Activated naive CD4-positive, alpha-beta T cell treated with anti-CD3 and anti-CD28 coated beads, Interleukin-2, amount 50 U/mL, for 24 hours (primary cell): ENCODE results near the gene CFAP91.

Source experiments
- H3K27ac Mint-ChIP-seq: one replicate; pipeline ENCODE4 v1.8.0; 2021; ENCODE audit warnings: mild to moderate bottlenecking, mixed read lengths
- H3K27me3 Mint-ChIP-seq: one replicate; pipeline ENCODE4 v1.8.0; 2021; ENCODE audit warnings: mixed read lengths
- H3K36me3 Mint-ChIP-seq: one replicate; pipeline ENCODE4 v1.8.0; 2021; ENCODE audit warnings: mixed read lengths
- H3K4me1 Mint-ChIP-seq: one replicate; pipeline ENCODE4 v1.8.0; 2021; ENCODE audit warnings: mixed read lengths
- H3K4me3 Mint-ChIP-seq: one replicate; pipeline ENCODE4 v1.8.0; 2021; ENCODE audit warnings: mild to moderate bottlenecking, mixed read lengths
- H3K9me3 Mint-ChIP-seq: one replicate; pipeline ENCODE4 v1.8.0; 2021; ENCODE audit warnings: mixed read lengths

Gene CFAP91

DNA sequence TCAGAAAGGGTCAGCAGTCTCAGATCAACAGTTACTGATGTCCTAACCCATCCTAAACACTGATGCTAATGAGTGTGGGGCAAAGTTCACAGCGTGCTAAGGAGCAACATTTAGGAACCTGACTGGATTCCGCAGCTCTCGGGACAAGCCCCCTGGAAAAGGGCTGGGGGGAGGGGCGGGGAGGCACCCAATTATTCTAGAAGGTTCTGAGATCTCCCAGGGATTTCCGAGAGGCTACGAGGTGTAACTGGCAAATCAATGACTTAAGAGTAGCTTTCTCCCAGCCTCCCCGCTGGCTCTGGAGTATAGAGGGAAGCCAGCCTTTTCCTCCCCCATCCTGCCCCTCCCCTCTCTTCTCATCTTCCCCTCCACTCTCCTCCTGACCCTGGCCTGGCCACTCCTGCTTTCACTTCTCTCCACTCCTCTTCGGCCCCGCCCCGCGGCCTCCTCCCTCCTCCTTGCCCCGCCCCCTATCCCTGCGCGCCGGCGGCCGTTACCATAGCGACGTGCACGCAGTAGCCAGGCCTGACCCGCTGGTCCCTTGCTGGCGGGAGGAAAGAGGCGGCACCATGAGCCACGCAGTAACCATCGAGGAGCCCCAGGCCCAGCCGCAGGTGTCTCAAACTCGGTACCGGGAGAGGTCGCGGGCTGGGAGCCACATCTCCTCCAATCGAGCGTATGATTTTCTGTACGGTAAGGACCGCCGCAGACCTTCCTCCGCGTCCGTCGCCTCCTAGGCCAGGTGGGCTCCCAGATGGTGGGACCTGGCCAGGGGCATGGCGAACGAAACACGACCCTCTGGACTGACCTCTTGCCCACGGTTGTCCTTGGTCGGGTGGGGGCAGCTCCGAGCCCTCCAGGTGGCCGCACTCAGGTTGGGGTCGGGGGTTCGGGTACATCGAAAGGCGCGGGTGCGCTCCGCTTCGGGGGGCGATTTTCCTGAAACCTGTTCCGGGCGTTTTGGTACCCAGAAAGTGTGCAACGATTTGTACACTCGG lies at the start of gene CFAP91:
Gene CFAP91 (plus strand): TSS at position 493 of the 998 bp plus-strand sequence. CDS start 77 bp downstream, at position 570.
- no peaks in the 10 kb centered on the region for H3K36me3 Mint-ChIP-seq
- peaks cover 6% of the 10 kb centered on the region for H3K9me3 Mint-ChIP-seq
- peaks cover 2% of the 10 kb centered on the region for H3K27me3 Mint-ChIP-seq
- H3K27ac Mint-ChIP-seq = peak within 1 kb of the TSS; percentile 70
- peak within 1 kb of the TSS; percentile 74 for H3K4me3 Mint-ChIP-seq
- H3K4me1 Mint-ChIP-seq = peaks cover 42% of the 10 kb centered on the region

DNA sequence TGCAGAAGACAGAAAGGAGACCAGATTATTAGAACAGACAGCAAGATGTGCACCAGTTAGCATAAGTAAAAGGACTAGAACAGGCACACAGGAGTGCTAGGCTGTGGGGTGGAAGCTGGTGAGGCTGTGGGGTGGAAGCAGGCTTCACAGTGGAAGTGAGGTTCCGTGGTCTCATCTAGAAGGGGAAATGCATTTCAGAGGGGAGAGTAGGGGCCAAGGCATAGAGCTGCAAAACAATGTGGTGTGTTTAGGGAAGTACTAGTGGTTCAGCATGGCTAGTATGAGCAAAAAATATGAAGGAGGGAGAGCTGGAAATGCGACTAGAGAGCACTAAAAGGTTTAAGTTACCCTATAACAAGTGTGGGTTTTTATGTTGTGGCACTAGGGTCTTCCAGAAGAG lies 48.9 kb upstream of the CFAP91 start:
- H3K27ac Mint-ChIP-seq = no peak overlapping the region
- no peaks in the 10 kb centered on the region for H3K4me1 Mint-ChIP-seq
- H3K9me3 Mint-ChIP-seq = no peaks in the 10 kb centered on the region
- peaks cover 16% of the 10 kb centered on the region for H3K36me3 Mint-ChIP-seq
- no peaks in the 10 kb centered on the region for H3K27me3 Mint-ChIP-seq
- no peak overlapping the region for H3K4me3 Mint-ChIP-seq

DNA sequence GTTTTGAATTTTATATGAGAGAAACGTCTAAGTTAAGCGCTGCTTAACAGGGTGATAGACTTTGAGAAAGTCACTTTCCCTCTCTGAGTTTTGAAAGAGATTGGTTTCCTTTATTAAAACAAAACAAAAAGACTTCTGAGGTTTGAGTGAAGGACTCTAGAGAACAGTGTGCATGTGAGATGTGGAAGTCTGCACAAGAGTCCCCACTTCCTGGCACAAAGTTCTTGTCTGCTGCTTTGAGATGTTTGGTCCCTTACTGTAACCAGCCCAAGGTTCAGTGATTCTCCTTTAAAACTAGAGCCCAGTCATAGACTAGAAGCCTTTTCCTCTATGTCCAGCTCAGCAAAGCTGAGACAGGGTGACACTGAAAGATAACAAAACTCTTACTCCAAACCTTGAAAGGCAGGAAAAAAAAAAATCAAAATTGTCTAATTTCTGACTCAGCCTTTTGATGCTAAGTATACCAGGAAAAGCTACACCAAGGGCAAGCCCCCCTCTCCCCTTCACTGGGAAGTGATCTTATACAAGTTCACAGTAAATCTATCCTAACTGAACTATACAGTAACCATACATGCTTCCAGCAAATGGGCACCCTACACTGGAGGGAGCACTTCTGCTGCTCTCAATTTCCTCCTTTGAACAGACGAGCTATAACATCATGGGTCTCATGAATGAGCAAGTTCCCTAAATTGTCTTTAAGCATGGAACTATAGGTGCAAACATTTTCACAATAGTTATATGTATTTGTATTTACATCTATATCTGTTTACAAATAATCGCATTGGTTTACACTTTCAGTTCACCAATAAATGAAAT lies 44.7 kb upstream of the CFAP91 start:
- Mint-ChIP-seq H3K4me3 (no peak overlapping the region), H3K9me3 (no peaks in the 10 kb centered on the region), H3K36me3 (peaks cover 5% of the 10 kb centered on the region), H3K27me3 (no peaks in the 10 kb centered on the region), H3K4me1 (no peaks in the 10 kb centered on the region), H3K27ac (no peak overlapping the region)

DNA sequence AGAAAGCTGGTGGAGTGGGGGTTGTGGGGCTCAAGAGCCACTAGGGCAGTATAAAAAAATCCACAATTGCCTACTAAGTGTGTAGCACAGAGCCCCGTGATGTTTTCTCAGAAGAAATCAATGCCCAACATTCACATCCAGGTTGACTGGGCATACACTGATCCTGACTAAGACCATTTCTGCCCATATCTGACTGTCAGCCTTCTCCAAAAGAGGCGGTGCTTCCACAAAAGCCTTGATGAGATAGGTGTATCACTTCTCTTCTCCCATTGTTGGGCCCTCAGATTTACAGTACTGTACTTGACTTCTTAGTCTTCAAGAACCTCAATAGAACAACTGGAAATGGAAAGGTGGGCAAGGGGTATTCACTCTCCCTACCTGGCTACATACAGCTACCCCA lies 43.8 kb upstream of the CFAP91 start:
- Mint-ChIP-seq H3K4me1 (no peaks in the 10 kb centered on the region), H3K9me3 (no peaks in the 10 kb centered on the region), H3K27ac (no peak overlapping the region), H3K4me3 (no peak overlapping the region), H3K27me3 (no peaks in the 10 kb centered on the region), H3K36me3 (peaks cover 6% of the 10 kb centered on the region)

DNA sequence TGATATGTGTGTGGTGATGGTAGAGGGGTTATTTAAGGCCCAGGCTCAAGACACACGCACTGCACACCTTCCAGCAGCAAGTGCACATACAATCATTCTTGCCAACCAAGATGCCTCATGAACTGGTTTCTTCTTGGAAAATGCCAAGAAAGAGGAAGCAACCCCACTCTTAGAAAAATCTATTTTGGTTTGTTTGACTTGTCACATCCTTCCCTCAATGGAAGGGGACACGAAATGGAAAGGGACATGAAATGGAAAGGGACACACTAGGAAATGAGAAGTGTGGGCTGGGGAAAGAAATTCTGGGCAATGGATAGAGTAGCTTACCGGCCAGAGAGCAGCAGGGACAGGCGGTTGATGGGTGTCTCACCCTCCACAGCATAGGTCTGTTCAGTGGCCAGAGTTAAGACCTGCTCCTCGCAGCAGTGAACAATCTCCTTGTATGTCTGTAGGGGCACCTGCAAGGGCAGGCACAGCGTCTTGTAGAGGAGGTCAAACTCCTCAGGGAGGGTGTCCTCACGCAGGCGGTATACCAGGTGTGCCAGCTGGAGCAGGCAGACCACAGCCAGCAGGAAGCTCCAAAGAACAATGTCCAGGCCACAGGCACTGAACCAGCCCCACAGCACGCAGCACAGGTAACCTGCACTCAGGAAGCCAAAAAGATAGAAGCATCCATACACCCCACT lies 43.1 kb upstream of the CFAP91 start:
- Mint-ChIP-seq H3K36me3 (peaks cover 6% of the 10 kb centered on the region), H3K4me3 (no peak overlapping the region), H3K27me3 (no peaks in the 10 kb centered on the region), H3K4me1 (no peaks in the 10 kb centered on the region), H3K9me3 (no peaks in the 10 kb centered on the region), H3K27ac (no peak overlapping the region)

DNA sequence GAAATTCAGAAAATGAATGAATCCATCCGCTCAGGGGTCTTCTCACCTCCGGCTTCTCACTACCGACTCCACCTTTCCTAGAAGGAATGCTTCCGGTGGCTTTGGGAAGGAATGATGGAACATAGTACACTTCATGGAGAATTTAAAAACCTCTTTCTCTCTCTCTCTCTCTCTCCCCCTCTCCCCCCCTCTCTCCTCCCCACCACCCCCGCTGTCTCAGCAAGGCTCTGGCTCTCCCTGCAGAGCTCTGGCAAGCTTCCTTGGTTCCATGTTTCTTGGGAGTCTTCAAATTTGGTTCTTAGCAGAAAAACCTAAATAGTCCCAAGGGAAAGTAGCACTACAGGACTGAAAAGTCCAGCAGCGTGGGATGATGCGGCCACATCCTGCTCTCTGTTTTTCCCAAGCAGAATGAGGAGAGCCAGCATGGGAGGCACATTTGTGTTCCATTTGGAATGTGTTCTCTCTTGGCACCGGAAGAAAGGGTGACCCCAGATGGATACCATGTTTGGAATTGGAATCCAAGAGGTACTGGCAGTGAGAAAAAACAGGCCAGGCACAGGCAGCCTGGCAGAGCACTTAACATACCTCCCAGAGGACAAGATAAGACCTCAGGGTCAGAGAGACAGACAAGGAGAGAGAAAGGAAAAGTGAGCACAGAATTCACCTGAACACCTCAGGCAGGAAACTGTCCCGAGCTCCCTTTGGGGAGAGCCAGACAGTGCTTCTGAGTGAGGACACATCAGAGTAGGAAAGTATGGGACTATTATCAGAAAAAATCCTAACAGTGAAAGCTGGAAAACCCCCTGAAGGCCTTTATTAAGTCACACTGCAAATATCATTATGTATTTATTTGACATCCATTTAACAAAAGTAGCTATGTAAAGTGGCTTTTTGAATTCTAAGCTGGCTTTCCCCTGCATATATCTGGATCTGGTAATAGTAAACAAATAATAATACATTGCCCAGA lies 42.1 kb upstream of the CFAP91 start, which contains the start of gene POPDC2:
Gene POPDC2 (minus strand): TSS at position 116 of the 967 bp plus-strand sequence. CDS start 166 bp downstream, outside the sequence.
- no peak within 1 kb of the TSS for H3K4me3 Mint-ChIP-seq
- no peaks in the 10 kb centered on the region for H3K27me3 Mint-ChIP-seq
- peaks cover 6% of the 10 kb centered on the region for H3K36me3 Mint-ChIP-seq
- no peaks in the 10 kb centered on the region for H3K9me3 Mint-ChIP-seq
- no peaks in the 10 kb centered on the region for H3K4me1 Mint-ChIP-seq
- H3K27ac Mint-ChIP-seq = no peak within 1 kb of the TSS

DNA sequence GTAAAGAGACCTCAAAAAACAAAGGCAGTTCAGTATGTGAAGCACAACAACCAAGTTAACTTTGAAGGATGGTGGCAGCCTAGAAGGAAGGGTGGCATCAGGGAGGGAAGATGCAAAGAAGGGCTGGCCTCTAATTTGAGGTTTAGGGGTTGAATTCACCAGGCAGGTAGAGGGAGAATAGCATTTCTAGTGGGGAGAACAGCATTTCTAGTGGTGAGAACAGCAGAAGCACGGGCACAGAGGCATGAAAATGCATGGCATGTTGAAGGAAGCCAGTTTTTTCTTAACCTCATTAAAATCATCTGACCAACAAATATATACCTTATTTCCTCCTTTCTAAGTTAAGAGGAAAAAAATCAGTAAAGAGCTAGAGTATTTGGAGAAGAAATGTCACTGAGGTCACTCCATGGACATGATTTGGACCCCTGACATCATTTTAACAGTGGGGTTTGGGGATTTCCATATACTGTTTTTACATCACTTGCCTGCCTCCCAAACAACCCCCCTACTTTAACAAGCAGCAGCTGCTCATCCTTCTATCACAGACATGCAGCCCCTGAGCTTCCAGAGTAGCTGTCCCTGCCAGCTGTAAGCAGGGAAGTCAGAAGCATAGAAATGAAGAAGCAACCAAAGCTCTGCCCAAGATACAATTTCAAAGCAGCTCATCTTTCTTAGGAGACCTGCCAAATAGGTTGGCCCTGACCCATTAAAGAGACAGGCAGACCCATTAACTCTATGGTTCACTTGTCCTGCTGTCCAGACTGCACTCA lies 40.0 kb upstream of the CFAP91 start:
- H3K4me1 Mint-ChIP-seq = no peaks in the 10 kb centered on the region
- no peaks in the 10 kb centered on the region for H3K27me3 Mint-ChIP-seq
- no peaks in the 10 kb centered on the region for H3K9me3 Mint-ChIP-seq
- H3K4me3 Mint-ChIP-seq = no peak overlapping the region
- H3K36me3 Mint-ChIP-seq = peaks cover 4% of the 10 kb centered on the region
- no peak overlapping the region for H3K27ac Mint-ChIP-seq

DNA sequence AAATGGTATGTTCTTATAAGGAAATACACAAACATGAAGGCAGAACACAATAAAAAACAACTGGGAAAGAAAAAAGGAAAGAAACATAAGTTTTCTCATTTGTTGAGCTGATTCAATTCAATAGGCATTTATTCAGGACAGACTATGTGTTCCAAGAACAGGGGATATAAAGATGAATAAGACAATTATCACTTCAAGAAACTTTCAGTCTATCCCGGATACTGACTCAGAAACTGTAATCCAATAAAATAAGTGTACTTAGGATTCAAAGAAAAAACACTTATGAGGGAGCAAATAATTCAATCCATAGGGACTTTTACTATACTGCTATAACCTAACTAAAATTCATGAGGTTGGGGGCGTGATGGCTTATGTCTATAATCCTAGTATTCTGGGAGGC lies 38.9 kb upstream of the CFAP91 start:
- Mint-ChIP-seq H3K36me3 (peaks cover 4% of the 10 kb centered on the region), H3K27me3 (no peaks in the 10 kb centered on the region), H3K4me3 (no peak overlapping the region), H3K27ac (peak overlapping the region; percentile 72), H3K9me3 (no peaks in the 10 kb centered on the region), H3K4me1 (no peaks in the 10 kb centered on the region)

DNA sequence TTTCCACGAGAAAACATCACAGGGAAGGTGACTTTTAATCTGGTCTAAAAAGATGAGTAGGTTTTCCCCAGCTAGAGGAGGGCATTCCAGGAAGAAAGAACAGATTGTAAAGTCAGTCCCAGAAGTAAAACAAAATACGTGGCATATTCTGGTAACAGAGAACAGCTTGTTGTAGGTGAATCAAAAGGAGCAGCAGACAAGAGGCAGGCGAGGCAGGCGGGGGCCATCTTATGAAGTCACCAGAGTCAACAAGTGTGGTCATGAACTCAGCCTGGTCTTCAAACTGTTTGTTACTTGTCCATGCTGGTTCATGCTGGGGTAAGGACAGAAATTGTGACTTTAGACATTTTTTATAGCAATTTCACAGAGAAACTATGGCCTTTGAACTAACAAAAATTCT lies 38.5 kb upstream of the CFAP91 start:
- Mint-ChIP-seq H3K4me1 (peaks cover under 1% of the 10 kb centered on the region), H3K9me3 (no peaks in the 10 kb centered on the region), H3K36me3 (peaks cover 4% of the 10 kb centered on the region), H3K4me3 (no peak overlapping the region), H3K27ac (no peak overlapping the region), H3K27me3 (no peaks in the 10 kb centered on the region)

DNA sequence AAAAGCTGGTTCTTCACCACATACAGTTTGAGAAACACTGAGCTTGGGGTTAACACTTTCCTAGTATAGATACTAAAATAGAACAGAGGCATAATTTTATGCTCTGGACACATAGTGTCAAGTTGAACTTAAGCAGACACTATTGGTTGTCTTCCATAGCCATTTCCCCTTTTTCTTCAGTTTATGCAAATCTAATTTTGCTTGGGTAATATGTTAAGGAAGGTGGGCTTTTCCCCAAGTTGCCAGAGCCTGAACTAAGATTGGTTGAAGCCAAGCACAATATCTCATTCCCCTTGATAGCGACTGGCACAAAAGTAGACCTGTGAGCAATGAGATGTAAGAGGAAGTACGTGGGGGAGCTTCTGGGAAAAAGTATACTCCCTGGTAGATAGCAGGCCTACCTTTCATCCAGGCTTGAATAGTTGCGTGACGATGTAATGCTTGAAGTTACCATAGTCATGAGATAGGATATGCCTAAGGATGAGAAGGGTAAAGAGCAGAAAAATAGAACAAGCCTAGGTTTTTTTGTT lies 37.9 kb upstream of the CFAP91 start:
- H3K4me3 Mint-ChIP-seq = no peak overlapping the region
- peaks cover 6% of the 10 kb centered on the region for H3K4me1 Mint-ChIP-seq
- H3K27me3 Mint-ChIP-seq = no peaks in the 10 kb centered on the region
- no peak overlapping the region for H3K27ac Mint-ChIP-seq
- no peaks in the 10 kb centered on the region for H3K9me3 Mint-ChIP-seq
- peaks cover 5% of the 10 kb centered on the region for H3K36me3 Mint-ChIP-seq

DNA sequence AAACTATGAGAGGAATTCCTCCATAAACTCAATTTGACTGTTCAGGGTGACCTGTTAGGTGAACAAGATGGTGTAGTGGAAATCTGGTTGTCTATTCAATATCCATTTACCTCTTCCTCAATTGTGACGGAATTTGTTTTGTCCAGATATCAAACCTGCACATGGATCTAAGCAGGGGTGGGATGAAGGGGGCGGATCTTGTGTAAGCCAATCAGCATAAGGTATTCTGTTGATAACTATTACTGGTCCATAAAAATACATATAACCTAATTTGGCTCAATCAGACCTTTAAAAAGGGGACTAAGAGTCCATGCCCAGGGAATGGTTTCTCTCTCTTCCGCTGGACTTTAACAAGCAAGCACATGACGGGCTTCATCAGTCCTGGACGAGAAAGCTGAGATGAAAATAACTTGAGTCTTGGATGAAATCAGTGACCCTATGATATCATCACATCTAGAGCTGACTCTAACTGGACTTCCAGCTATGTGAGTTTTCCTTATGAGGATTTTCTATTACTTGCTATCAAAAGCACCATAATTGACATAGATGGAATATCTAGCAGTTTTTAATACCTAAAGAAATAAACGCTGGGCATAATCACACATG lies 36.8 kb upstream of the CFAP91 start:
- no peaks in the 10 kb centered on the region for H3K27me3 Mint-ChIP-seq
- no peak overlapping the region for H3K4me3 Mint-ChIP-seq
- H3K9me3 Mint-ChIP-seq = no peaks in the 10 kb centered on the region
- peaks cover 6% of the 10 kb centered on the region for H3K36me3 Mint-ChIP-seq
- peaks cover 14% of the 10 kb centered on the region for H3K4me1 Mint-ChIP-seq
- no peak overlapping the region for H3K27ac Mint-ChIP-seq

DNA sequence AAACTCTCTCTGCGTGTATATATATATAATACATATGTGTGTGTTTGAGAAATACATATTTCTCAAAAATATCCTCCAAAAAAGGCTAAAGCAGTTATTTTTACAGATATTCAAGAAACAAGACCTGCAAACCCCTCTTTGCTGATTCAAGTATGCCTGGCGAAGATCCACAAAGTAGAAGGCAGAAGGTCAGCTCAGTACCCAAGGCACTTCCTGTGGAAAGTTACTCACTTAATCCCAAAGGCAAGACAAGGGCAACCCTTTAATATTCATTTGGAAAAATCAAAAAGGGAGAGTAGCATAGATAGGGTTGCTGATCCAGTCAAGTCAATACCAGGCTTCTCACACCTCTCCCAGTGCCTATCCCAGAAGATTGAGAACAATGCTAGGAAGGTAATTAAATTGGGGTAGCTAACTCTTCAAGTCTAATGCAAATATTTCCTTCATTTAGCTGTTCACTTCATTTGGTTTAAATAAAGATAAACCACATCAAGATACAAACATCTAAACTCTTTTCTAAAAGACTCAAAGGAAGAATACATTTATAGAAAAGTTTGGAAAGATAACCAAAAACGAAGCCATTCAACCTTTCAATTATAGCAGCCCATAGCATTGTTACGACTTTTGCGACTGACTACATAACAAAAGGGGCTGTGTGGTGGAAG lies 32.8 kb upstream of the CFAP91 start:
- Mint-ChIP-seq H3K27me3 (no peaks in the 10 kb centered on the region), H3K9me3 (no peaks in the 10 kb centered on the region), H3K4me1 (peaks cover 36% of the 10 kb centered on the region), H3K4me3 (no peak overlapping the region), H3K27ac (peak overlapping the region; percentile 41), H3K36me3 (peaks cover 8% of the 10 kb centered on the region)

DNA sequence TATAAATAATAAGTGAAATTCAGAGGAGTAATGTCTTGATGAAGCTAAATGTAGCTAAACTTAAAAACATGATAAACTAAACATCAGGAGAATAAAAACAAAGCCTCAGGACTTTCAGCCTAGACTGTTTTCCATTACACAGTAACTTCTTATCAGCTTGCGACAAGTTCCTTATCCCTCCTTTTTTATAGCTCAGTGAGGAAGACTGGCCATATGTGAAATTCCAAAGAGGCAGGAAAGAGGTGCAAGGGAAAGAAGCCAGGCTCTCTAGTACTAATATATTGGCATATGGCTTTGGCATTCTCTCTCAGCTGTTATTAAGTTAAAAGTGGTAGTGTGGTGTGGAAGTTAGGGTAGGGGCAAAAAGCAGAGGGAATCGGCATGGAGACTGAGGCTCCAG lies 30.0 kb upstream of the CFAP91 start:
- Mint-ChIP-seq H3K27ac (no peak overlapping the region), H3K4me3 (no peak overlapping the region), H3K36me3 (peaks cover 8% of the 10 kb centered on the region), H3K9me3 (no peaks in the 10 kb centered on the region), H3K4me1 (peaks cover 59% of the 10 kb centered on the region), H3K27me3 (no peaks in the 10 kb centered on the region)
